Right renal pelvis (tissue), 4 donors: ENCODE measurements around the gene PPID. TPM values are rescaled to one million over a fixed set of nuclear protein-coding genes. Genes with fewer than 3 reads are reported as not detected.
"Not testable (repeated sequence)": the region's sequence is repeated elsewhere in the genome, so short reads cannot be mapped to it uniquely, and the experiment has no call there.

ENCODE experiments used
- DNase-seq, 4 donors: peaks; one replicate each; pipeline ENCODE4 v3.0.0-alpha.2; 2013; ENCODE audit warnings: low read depth in 4 of 4, low spot score in 3 of 4, missing footprints in 1 of 4
- polyA plus RNA-seq, 4 donors: library from polyadenylated mRNA; unstranded; fragments of 120-200 nt; gene quantifications; one replicate each; pipeline ENCODE4 v1.2.1, GENCODE V29; 2013; ENCODE audit not compliant: insufficient read length in 4 of 4

PPID gene
- polyA plus RNA-seq, 4 donors = 65.4 to 95.8 (median 72.9) TPM

GRCh38 chr4:158670975-158671664 is 52.1 kb downstream of the PPID start:
- DNase-seq = peak; percentile 54 to 64 (median 58)

- DNase-seq = no peak
Observed at GRCh38 chr4:158669310-158669709, 53.9 kb downstream of the PPID start.

- DNase-seq = no peak
Observed at GRCh38 chr4:158667651-158668198, 55.5 kb downstream of the PPID start.

- DNase-seq = no peak
Observed at GRCh38 chr4:158666892-158667291, 56.3 kb downstream of the PPID start.

- no peak for DNase-seq
Observed at GRCh38 chr4:158664806-158665205, 58.4 kb downstream of the PPID start.

GRCh38 chr4:158663707-158664625 is 59.2 kb downstream of the PPID start:
- DNase-seq = not testable (repeated sequence)

GRCh38 chr4:158663255-158663654 is 59.9 kb downstream of the PPID start:
- not testable (repeated sequence) for DNase-seq

Other genes starting within 250 kb of the PPID start
- gene RXFP1, start 201.5 kb downstream of the PPID start, polyA plus RNA-seq = under 1 TPM; 0.32 to 0.50 (median 0.35) TPM
- 10 to 100 TPM; 20.3 to 26.0 (median 25.1) TPM for gene C4orf46, start 51.5 kb downstream of the PPID start, polyA plus RNA-seq
- 10 to 100 TPM; 30.7 to 35.9 (median 32.5) TPM for gene ETFDH, start 51.1 kb downstream of the PPID start, polyA plus RNA-seq
- 10 to 100 TPM; 43.0 to 50.1 (median 49.5) TPM for gene FNIP2, start 45.6 kb upstream of the PPID start, polyA plus RNA-seq